B cell (primary cell): ENCODE results near the gene PML. TPM values are rescaled to one million over a fixed set of nuclear protein-coding genes. Genes with fewer than 3 reads are reported as not detected.
"Not testable (repeated sequence)": the region's sequence is repeated elsewhere in the genome, so short reads cannot be mapped to it uniquely, and the experiment has no call there.

Source experiments
- ATAC-seq: fragments of 200-7000 bp; cut with Tn5 transposase; one replicate; pipeline ENCODE4 v1.10.0; 2021; ENCODE audit warnings: low read depth, mild to moderate bottlenecking, moderate number of reproducible peaks, moderate library complexity
- CTCF ChIA-PET: fragments of 350-600 bp; sonication (Branson Sonifier 250); formaldehyde crosslinking; loops from one replicate; lab custom pipeline; 2021; ENCODE audit warnings: antibody characterized with exemption, inconsistent platforms; lab: Charles Lee
- POLR2A ChIA-PET: fragments of 350-600 bp; sonication (Branson Sonifier 250); formaldehyde crosslinking; loops from one replicate; lab custom pipeline; 2021; ENCODE audit warnings: antibody characterized with exemption; lab: Charles Lee
- DNase-seq: peaks from one replicate; pipeline ENCODE4 v3.0.0; 2013
- H2AFZ ChIP-seq: 2 replicates; pipeline ENCODE4 v1.6.1; 2012; ENCODE audit warnings: mild to moderate bottlenecking, low read depth, low read length; ENCODE audit not compliant: insufficient read depth, poor library complexity, severe bottlenecking
- H3K27ac ChIP-seq, 2 donors: 1 replicate in 1 of 2; 2 replicates in 1 of 2; pipeline ENCODE4 v1.5.1; 2012 to 2013; ENCODE audit warnings: low read length in 2 of 2, mild to moderate bottlenecking in 2 of 2, moderate library complexity in 1 of 2
- H3K27me3 ChIP-seq, 4 experiments: fragments of 200-600 bp in 1 of 4; sonication (generic) in 1 of 4; replicated peaks in 1 of 4; 1 replicate in 2 of 4; 2 replicates in 2 of 4; pipeline versions ENCODE4 v1.6.1 to v1.7.0; 2013 to 2016; ENCODE audit warnings: low read length in 3 of 4, mild to moderate bottlenecking in 2 of 4, mixed read lengths in 1 of 4, moderate library complexity in 1 of 4; ENCODE audit not compliant: insufficient read depth in 4 of 4, control insufficient read depth in 3 of 4; ENCODE audit errors: control extremely low read depth in 1 of 4
- H3K36me3 ChIP-seq, 2 experiments: replicated peaks in 1 of 2; 1 replicate in 1 of 2; 2 replicates in 1 of 2; pipeline versions ENCODE4 v1.6.1 to v1.7.1; 2013; ENCODE audit warnings: low read length in 1 of 2; ENCODE audit not compliant: insufficient read depth in 2 of 2, control insufficient read depth in 1 of 2; ENCODE audit errors: control extremely low read depth in 1 of 2, extremely low read depth in 1 of 2
- H3K4me1 ChIP-seq, 2 donors: fragments of 200-600 bp in 1 of 2; sonication (generic) in 1 of 2; 1 replicate in 1 of 2; 2 replicates in 1 of 2; pipeline versions ENCODE4 v1.5.1 to v1.6.1; 2013 to 2017; ENCODE audit warnings: low read length in 2 of 2; ENCODE audit not compliant: control insufficient read depth in 2 of 2, insufficient read depth in 2 of 2
- H3K4me2 ChIP-seq: replicated peaks from 2 replicates; pipeline ENCODE3; 2012; ENCODE audit warnings: mild to moderate bottlenecking, low read depth, low read length; ENCODE audit not compliant: poor library complexity, severe bottlenecking
- H3K4me3 ChIP-seq, 5 experiments: fragments of 200-600 bp in 1 of 5; sonication (generic) in 1 of 5; 1 replicate in 3 of 5; 2 replicates in 2 of 5; pipeline versions ENCODE4 v1.5.1 to v1.7.0; 2011 to 2016; ENCODE audit warnings: low read length in 4 of 5, mild to moderate bottlenecking in 4 of 5, low read depth in 2 of 5, control low read depth in 1 of 5, moderate library complexity in 1 of 5; ENCODE audit not compliant: insufficient read depth in 1 of 5; ENCODE audit errors: control extremely low read depth in 1 of 5, extremely low read depth in 1 of 5
- H3K79me2 ChIP-seq: fragments of 200-600 bp; sonication (generic); one replicate; pipeline ENCODE4 v1.6.0; 2016; ENCODE audit warnings: low read length; ENCODE audit not compliant: control insufficient read depth, insufficient read depth
- H3K9ac ChIP-seq: fragments of 200-600 bp; sonication (generic); 2 replicates; pipeline ENCODE4 v1.6.1; 2017; ENCODE audit warnings: mild to moderate bottlenecking, low read length, moderate library complexity
- H3K9me3 ChIP-seq, 3 donors: one replicate each; pipeline versions ENCODE4 v1.6.1 to v1.7.1; 2013; ENCODE audit warnings: low read length in 2 of 3; ENCODE audit not compliant: control insufficient read depth in 2 of 3, insufficient read depth in 1 of 3; ENCODE audit errors: control extremely low read depth in 1 of 3
- H4K20me1 ChIP-seq: 2 replicates; pipeline ENCODE4 v1.6.0; 2012; ENCODE audit warnings: mild to moderate bottlenecking, low read length; ENCODE audit not compliant: insufficient read depth, control insufficient read depth, poor library complexity, severe bottlenecking
- H3K27ac Mint-ChIP-seq: one replicate; pipeline ENCODE4 v1.8.0; 2021; ENCODE audit warnings: mixed read lengths
- H3K27me3 Mint-ChIP-seq: one replicate; pipeline ENCODE4 v1.8.0; 2021; ENCODE audit warnings: mixed read lengths
- H3K4me1 Mint-ChIP-seq: one replicate; pipeline ENCODE4 v1.8.0; 2021; ENCODE audit warnings: mixed read lengths
- H3K4me3 Mint-ChIP-seq: one replicate; pipeline ENCODE4 v1.8.0; 2021; ENCODE audit warnings: mixed read lengths
- H3K9me3 Mint-ChIP-seq: one replicate; pipeline ENCODE4 v1.8.0; 2022; ENCODE audit warnings: mixed read lengths; ENCODE audit not compliant: insufficient read depth
- CTCF ChIP-seq: fragments of 200-600 bp; IDR thresholded peaks from one replicate; pipeline ENCODE4 v1.8.0; 2022; ENCODE audit warnings: antibody characterized with exemption, mild to moderate bottlenecking
- EZH2 ChIP-seq: IDR thresholded peaks from 2 replicates; pipeline ENCODE4 v1.6.1; 2012; ENCODE audit warnings: borderline replicate concordance, low read depth, mild to moderate bottlenecking, moderate library complexity, low read length; ENCODE audit not compliant: insufficient read depth, poor library complexity, severe bottlenecking
- WGBS: methylation state at CpG from one replicate; pipeline ENCODE4 v1.1.5; 2013; ENCODE audit warnings: missing lambda C conversion rate; ENCODE audit not compliant: insufficient coverage; 5-methylcytosine and 5-hydroxymethylcytosine counted together
- intact Hi-C: fragments of 100-400 bp; cut with micrococcal nuclease; formaldehyde crosslinking; loops from one replicate; pipeline ENCODE4 v1.10.0; 2022
- polyA plus RNA-seq: library from polyadenylated mRNA; depleted of rRNA; stranded (reverse); fragments of >200 nt; gene quantifications from 2 replicates; pipeline ENCODE4 v1.2.3, GENCODE V29; 2012
- total RNA-seq, 2 donors: library from RNA; stranded (reverse); fragments of 120-200 nt in 1 of 2; gene quantifications; 1 replicate in 1 of 2; 2 replicates in 1 of 2; pipeline versions ENCODE4 v1.2.3 to v1.2.4, GENCODE V29; 2013 to 2022

The PML gene
- total and polyA plus RNA-seq, 2 donors (not counting 1 experiment from before 2014, with no cell fraction given): 59.2 to 66.3 TPM

DNA sequence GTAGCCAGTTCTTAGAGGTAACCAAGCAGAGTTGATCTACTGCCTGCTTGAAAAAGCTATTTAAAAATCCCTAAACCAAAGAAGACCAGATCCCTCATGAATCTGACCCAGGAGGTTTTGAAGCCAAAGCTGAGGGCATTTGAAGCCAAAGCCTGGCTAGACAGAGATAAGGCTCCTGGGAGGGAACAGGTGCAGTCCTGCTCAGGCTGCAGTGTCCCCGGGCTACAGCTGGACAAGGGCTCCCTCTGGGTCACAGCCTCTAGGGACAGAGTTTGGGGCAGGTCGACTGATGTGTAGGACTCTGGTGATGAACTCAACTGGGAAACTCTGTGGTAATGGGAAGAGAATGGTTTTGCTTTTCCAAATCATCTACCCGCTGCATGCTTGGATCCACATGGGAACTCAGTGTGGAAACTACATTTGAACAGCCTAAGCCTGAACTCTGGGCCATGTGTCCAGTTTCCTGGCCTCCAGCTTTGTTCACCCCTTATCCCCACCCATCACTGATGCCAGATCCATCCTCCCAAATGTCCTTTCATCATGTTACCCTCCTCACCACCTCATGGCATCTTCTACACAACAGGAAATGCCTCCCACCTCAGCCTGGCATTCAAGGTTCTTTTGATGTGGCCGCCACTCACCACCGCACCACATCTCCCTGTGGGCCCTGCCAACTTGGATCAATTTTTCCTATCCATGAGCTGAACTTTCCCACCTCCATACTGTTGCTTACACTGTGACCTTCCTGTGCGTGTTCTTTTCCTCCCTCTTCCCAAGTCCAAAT, 64.7 kb downstream of the PML start:
- H3K4me2 ChIP-seq, H3K27ac Mint-ChIP-seq, H3K4me3 Mint-ChIP-seq, H3K27me3 Mint-ChIP-seq, H3K4me1 Mint-ChIP-seq, H3K4me1 ChIP-seq, H3K27me3 ChIP-seq, H3K27ac ChIP-seq, H3K4me3 ChIP-seq, H3K9me3 Mint-ChIP-seq, POLR2A ChIA-PET, H3K9me3 ChIP-seq, H3K79me2 ChIP-seq, H3K9ac ChIP-seq, intact Hi-C loops, H2AFZ ChIP-seq, H3K36me3 ChIP-seq, H4K20me1 ChIP-seq, ATAC-seq, DNase-seq: not testable (repeated sequence)
- 91% methylated on average over 3 of the region's 6 CpGs for WGBS
- CTCF ChIA-PET: interaction anchor here (0.6 to 1.0 kb wide), 2 partner anchors 12 to 239 kb away, joined by 3 read pairs; no protein-coding TSS in a partner anchor

GRCh38 chr15:74060251-74060650, 65.7 kb downstream of the PML start:
- no peak overlapping the region for H3K9ac ChIP-seq
- TF ChIP-seq EZH2 (no peak), CTCF (no peak)
- WGBS: 80% methylated on average over 6 of the region's 6 CpGs
- no peaks in the 10 kb centered on the region for H4K20me1 ChIP-seq
- H3K27me3 Mint-ChIP-seq: peaks cover 2% of the 10 kb centered on the region
- H3K4me1 ChIP-seq: no peaks in the 10 kb centered on the region
- H3K27ac Mint-ChIP-seq: no peak overlapping the region
- CTCF ChIA-PET: interaction anchor here (1.6 kb wide), 1 partner anchor 9 kb away, joined by 3 read pairs; no protein-coding TSS in a partner anchor
- H3K4me2 ChIP-seq: no peak overlapping the region
- DNase-seq: no peak
- H3K27me3 ChIP-seq: no peaks in the 10 kb centered on the region
- no peak for ATAC-seq
- no peaks in the 10 kb centered on the region for H3K9me3 Mint-ChIP-seq
- H3K79me2 ChIP-seq: no peaks in the 10 kb centered on the region
- POLR2A ChIA-PET: no interaction called here
- no peak overlapping the region for H2AFZ ChIP-seq
- H3K4me1 Mint-ChIP-seq: no peaks in the 10 kb centered on the region
- no peaks in the 10 kb centered on the region for H3K9me3 ChIP-seq
- H3K4me3 ChIP-seq: no peak overlapping the region
- no peak overlapping the region for H3K27ac ChIP-seq
- H3K4me3 Mint-ChIP-seq: no peak overlapping the region
- intact Hi-C loops: no loop called here
- H3K36me3 ChIP-seq: no peaks in the 10 kb centered on the region
